ENCODE results near the gene INO80C.

INO80C gene

DNA sequence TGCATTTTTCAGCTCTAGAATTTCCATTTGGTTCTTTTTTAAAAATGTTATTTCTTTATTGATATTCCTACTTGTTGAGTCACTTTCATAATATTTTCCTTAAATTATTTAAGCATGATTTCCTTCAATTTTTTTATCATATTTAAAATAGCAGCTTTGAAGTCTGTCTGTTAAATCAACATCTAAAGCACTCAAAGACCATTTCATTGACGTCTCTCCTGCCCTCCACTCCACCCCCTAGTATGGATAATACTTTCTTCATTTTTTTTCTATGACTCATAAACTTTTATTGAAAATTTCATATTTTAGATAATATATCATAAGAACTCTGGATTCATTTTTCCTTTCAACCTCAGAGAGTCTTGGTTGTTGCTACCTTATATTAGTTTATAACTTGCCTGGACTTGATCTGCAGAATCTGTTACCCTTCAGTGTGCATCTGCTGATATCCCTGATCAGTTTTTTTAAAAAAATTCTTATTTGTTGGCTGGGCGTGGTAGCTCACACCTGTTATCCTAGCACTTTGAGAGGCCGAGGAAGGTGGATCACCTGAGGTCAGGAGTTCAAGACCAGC is 61.6 kb downstream of the INO80C start:
- ChIA-PET CTCF (interaction anchor here (0.6 kb wide), 1 partner anchor 32 kb away, joined by 3 read pairs; no protein-coding TSS in a partner anchor), POLR2A (no interaction called here)
- DNase-seq (ENCODE audit: extremely low spot score) = no peak
- TF ChIP-seq CTBP1 (IDR thresholded peaks at IDR 0.05; ENCODE audit: borderline replicate concordance) (no peak), L3MBTL2 (conservative IDR thresholded peaks at IDR 0.05) (no peak)
- TF ChIP-seq, protein P1, sequence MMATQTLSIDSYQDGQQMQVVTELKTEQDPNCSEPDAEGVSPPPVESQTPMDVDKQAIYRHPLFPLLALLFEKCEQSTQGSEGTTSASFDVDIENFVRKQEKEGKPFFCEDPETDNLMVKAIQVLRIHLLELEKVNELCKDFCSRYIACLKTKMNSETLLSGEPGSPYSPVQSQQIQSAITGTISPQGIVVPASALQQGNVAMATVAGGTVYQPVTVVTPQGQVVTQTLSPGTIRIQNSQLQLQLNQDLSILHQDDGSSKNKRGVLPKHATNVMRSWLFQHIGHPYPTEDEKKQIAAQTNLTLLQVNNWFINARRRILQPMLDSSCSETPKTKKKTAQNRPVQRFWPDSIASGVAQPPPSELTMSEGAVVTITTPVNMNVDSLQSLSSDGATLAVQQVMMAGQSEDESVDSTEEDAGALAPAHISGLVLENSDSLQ (IDR thresholded peaks at IDR 0.05) = no peak

DNA sequence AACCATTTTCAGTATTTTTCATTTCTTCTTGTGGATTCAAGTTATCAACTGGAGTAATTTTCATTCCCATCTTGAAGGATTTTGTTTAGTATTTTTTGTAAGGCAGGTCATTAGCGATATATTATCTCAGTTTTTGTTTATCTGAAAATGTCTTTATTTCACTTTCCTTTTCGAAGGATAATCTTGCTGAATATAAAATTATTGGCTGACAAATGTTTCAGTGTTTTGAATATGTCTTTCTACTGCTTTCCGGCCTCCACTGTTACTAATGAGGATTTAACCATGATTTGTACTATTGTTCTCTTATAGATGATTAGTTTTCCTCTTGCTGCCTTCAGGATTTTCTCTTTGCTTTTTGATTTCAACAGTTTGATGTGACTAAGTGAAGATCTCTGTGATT is 62.4 kb downstream of the INO80C start:
- POLR2A ChIA-PET = no interaction called here
- CTCF ChIA-PET = interaction anchor here (0.6 kb wide), 1 partner anchor 32 kb away, joined by 3 read pairs; no protein-coding TSS in a partner anchor
- no peak for DNase-seq (ENCODE audit: extremely low spot score)
- TF ChIP-seq, protein P1 (IDR thresholded peaks at IDR 0.05) = no peak

DNA sequence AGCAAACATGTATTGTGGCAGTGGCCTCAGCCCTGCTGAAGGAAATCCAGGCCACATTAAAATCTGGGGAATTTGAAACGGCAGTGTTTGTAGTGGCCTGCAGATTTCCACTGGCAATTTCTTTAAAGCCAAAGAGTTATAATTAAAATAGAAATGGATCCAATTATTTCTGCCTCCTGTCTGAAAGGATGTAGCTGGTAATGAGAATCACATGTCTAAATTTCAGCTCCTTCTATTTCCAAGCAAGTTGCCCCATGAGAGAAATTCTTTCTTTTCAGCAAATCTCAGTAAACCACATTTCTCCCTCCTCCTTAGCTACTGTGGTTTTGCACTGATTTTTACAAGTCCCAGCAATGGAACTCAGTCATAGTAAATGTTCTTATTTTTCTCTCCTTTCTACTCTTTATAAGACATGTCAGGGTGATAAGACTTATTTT is 65.2 kb downstream of the INO80C start:
- no peak for DNase-seq (ENCODE audit: extremely low spot score)
- TF ChIP-seq, protein P1 (IDR thresholded peaks at IDR 0.05) = no peak
- no peak for TF ChIP-seq ZNF384 (IDR thresholded peaks at IDR 0.05)
- TF ChIP-seq ELF4 (IDR thresholded peaks at IDR 0.05) = no peak
- TF ChIP-seq TARDBP (IDR thresholded peaks at IDR 0.05) = no peak
- no peak for TF ChIP-seq SP1 (IDR thresholded peaks at IDR 0.05)
- TF ChIP-seq LEF1 (IDR thresholded peaks at IDR 0.05; ENCODE audit: borderline replicate concordance) = no peak
- TF ChIP-seq HDGF (IDR thresholded peaks at IDR 0.05; ENCODE audit: borderline replicate concordance) = no peak
- no peak for TF ChIP-seq CTBP1 (IDR thresholded peaks at IDR 0.05; ENCODE audit: borderline replicate concordance)
- TF ChIP-seq BHLHE40 (IDR thresholded peaks at IDR 0.05; ENCODE audit: borderline replicate concordance) = no peak
- TF ChIP-seq SUZ12 (IDR thresholded peaks at IDR 0.05) = no peak
- no peak for TF ChIP-seq NFRKB (IDR thresholded peaks at IDR 0.05)
- no peak for TF ChIP-seq FOXM1 (IDR thresholded peaks at IDR 0.05; ENCODE audit: borderline replicate concordance)
- no peak for TF ChIP-seq FOXA1 (IDR thresholded peaks at IDR 0.05)
- TF ChIP-seq FOXK2 (IDR thresholded peaks at IDR 0.05) = no peak
- POLR2A ChIA-PET = interaction anchor here (1.3 kb wide), 1 partner anchor 64 kb away, joined by 4 read pairs; no protein-coding TSS in a partner anchor
- CTCF ChIA-PET = no interaction called here

DNA sequence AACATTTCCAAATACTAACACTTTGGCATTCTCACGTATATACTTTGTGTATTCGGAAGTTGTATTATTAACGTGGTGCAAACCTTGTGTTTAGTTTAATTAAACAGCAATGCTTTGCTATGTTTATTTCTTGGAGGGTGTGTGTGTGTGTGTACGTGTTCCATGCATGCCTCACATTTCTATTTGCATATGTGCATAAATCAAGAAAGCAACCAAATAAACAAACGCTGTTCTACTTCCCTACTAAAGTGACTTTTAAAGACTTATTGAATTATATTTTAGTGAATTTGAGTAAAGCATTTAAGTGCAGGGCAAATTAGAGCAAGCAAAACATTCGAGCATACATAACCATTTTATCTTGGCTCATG is 66.4 kb downstream of the INO80C start:
- ChIA-PET CTCF (no interaction called here), POLR2A (no interaction called here)
- DNase-seq (ENCODE audit: extremely low spot score) = no peak
- TF ChIP-seq LEF1 (IDR thresholded peaks at IDR 0.05; ENCODE audit: borderline replicate concordance) = no peak
- no peak for TF ChIP-seq ARNT (IDR thresholded peaks at IDR 0.05)
- TF ChIP-seq BHLHE40 (IDR thresholded peaks at IDR 0.05; ENCODE audit: borderline replicate concordance) = no peak
- no peak for TF ChIP-seq FOXK2 (IDR thresholded peaks at IDR 0.05)
- TF ChIP-seq ELF4 (IDR thresholded peaks at IDR 0.05) = no peak
- no peak for TF ChIP-seq NFRKB (IDR thresholded peaks at IDR 0.05)
- no peak for TF ChIP-seq SUZ12 (IDR thresholded peaks at IDR 0.05)
- TF ChIP-seq L3MBTL2 (conservative IDR thresholded peaks at IDR 0.05) = no peak
- TF ChIP-seq, protein P1 (IDR thresholded peaks at IDR 0.05) = no peak
- TF ChIP-seq CTBP1 (IDR thresholded peaks at IDR 0.05; ENCODE audit: borderline replicate concordance) = no peak
- no peak for TF ChIP-seq FOXA1 (IDR thresholded peaks at IDR 0.05)
- no peak for TF ChIP-seq ZNF384 (IDR thresholded peaks at IDR 0.05)
- no peak for TF ChIP-seq HDGF (IDR thresholded peaks at IDR 0.05; ENCODE audit: borderline replicate concordance)

DNA sequence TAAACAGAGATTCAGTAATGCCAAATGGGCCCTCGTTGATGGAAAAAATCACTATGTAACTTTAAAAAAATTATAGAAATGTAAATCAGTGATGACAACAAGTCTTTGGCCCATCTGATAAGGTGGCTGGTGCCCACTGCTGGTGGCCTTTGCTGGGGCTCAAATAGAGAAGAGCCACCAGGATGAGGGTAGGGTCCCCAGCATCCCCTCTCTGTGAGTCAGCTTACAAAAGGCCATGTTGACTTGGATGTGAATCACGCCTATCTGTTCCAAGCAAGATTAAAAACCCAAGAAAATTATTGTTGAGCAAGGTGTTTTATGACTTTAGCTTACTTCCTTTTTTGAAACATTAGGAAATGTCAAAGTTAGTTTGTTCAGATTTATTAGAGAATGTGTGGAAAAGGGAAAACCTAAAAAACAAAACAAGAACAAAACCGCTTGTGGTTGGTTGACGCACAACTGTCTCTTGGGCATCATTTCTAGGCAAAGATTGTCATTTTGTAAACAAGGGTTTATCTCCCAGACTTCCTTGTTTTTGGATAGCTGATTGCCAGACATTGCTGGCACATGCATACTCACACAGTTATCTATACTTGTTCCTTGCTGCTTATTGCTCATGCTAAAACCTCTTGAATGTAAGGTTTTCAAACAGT is 66.9 kb downstream of the INO80C start:
- CTCF ChIA-PET = no interaction called here
- POLR2A ChIA-PET = no interaction called here

More for the DNA sequence above, 66.9 kb downstream of the INO80C start:
- TF ChIP-seq FOXK2 (IDR thresholded peaks at IDR 0.05) = no peak
- TF ChIP-seq FOXA1 (IDR thresholded peaks at IDR 0.05) = no peak
- TF ChIP-seq, protein P1 (IDR thresholded peaks at IDR 0.05) = no peak
- no peak for TF ChIP-seq ARNT (IDR thresholded peaks at IDR 0.05)
- no peak for TF ChIP-seq LEF1 (IDR thresholded peaks at IDR 0.05; ENCODE audit: borderline replicate concordance)
- TF ChIP-seq CTBP1 (IDR thresholded peaks at IDR 0.05; ENCODE audit: borderline replicate concordance) = no peak
- no peak for TF ChIP-seq ELF4 (IDR thresholded peaks at IDR 0.05)
- TF ChIP-seq L3MBTL2 (conservative IDR thresholded peaks at IDR 0.05) = no peak
- TF ChIP-seq SUZ12 (IDR thresholded peaks at IDR 0.05) = no peak
- no peak for TF ChIP-seq ZNF384 (IDR thresholded peaks at IDR 0.05)
- TF ChIP-seq FOXM1 (IDR thresholded peaks at IDR 0.05; ENCODE audit: borderline replicate concordance) = no peak
- TF ChIP-seq TARDBP (IDR thresholded peaks at IDR 0.05) = no peak
- no peak for TF ChIP-seq SP1 (IDR thresholded peaks at IDR 0.05)
- no peak for TF ChIP-seq BHLHE40 (IDR thresholded peaks at IDR 0.05; ENCODE audit: borderline replicate concordance)
- no peak for TF ChIP-seq NFRKB (IDR thresholded peaks at IDR 0.05)
- DNase-seq (ENCODE audit: extremely low spot score) = no peak
